WTC11 (cell line): ENCODE data around the gene FUT8. TPM values are rescaled to one million over a fixed set of nuclear protein-coding genes. Genes with fewer than 3 reads are reported as not detected.

Experiments
- ATAC-seq: fragments of 200-7000 bp; cut with Tn5 transposase; 2 replicates; pipeline ENCODE4 v1.10.0; 2021; ENCODE audit warnings: mild to moderate bottlenecking, moderate library complexity
- CTCF ChIA-PET: fragments of 300-600 bp; sonication (Branson Sonifier 250); formaldehyde crosslinking; loops from one replicate; lab custom pipeline; 2021; ENCODE audit warnings: antibody characterized with exemption; lab: Charles Lee
- POLR2A ChIA-PET: fragments of 350-600 bp; sonication (Branson Sonifier 250); formaldehyde crosslinking; loops from one replicate; lab custom pipeline; 2021; ENCODE audit warnings: antibody characterized with exemption; lab: Charles Lee
- DNase-seq: peaks from one replicate; pipeline ENCODE4 v3.0.0; 2021; ENCODE audit warnings: low spot score
- H3K27ac Mint-ChIP-seq: 2 replicates; pipeline ENCODE4 v1.8.0; 2021; ENCODE audit warnings: mixed read lengths
- H3K27me3 Mint-ChIP-seq: 2 replicates; pipeline ENCODE4 v1.8.0; 2021; ENCODE audit warnings: low read depth, mild to moderate bottlenecking, moderate library complexity, mixed read lengths
- H3K36me3 Mint-ChIP-seq: 2 replicates; pipeline ENCODE4 v1.8.0; 2021; ENCODE audit warnings: mixed read lengths
- H3K4me1 Mint-ChIP-seq: 2 replicates; pipeline ENCODE4 v1.8.0; 2022; ENCODE audit warnings: mixed read lengths
- H3K4me3 Mint-ChIP-seq: 2 replicates; pipeline ENCODE4 v1.8.0; 2021; ENCODE audit warnings: mild to moderate bottlenecking, moderate library complexity, mixed read lengths
- H3K9me3 Mint-ChIP-seq: 2 replicates; pipeline ENCODE4 v1.8.0; 2021; ENCODE audit warnings: mixed read lengths
- AR ChIP-seq: fragments of 250-450 bp; sonication (Bioruptor Pico); IDR thresholded peaks from 2 replicates; pipeline ENCODE4 v1.9.0; 2021; ENCODE audit warnings: mild to moderate bottlenecking
- ATF2 ChIP-seq: sonication (generic); formaldehyde crosslinking; IDR thresholded peaks from 2 replicates; pipeline ENCODE4 v1.8.1; 2022; ENCODE audit warnings: low read depth, missing genetic modification reagents, borderline replicate concordance
- CREM ChIP-seq: sonication (generic); formaldehyde crosslinking; IDR thresholded peaks from 2 replicates; pipeline ENCODE4 v1.8.1; 2022; ENCODE audit warnings: mild to moderate bottlenecking, missing genetic modification reagents, moderate library complexity
- CTCF ChIP-seq: fragments of 200-600 bp; IDR thresholded peaks from 2 replicates; pipeline ENCODE4 v1.8.0; 2022; ENCODE audit warnings: antibody characterized with exemption
- ESRRA ChIP-seq: sonication (generic); formaldehyde crosslinking; IDR thresholded peaks from 2 replicates; pipeline ENCODE4 v1.8.1; 2022; ENCODE audit warnings: mild to moderate bottlenecking, missing genetic modification reagents, borderline replicate concordance
- FOXP1 ChIP-seq: sonication (generic); formaldehyde crosslinking; IDR thresholded peaks from 2 replicates; pipeline ENCODE4 v1.8.0; 2022; ENCODE audit warnings: missing genetic modification reagents, mild to moderate bottlenecking, moderate library complexity, borderline replicate concordance
- GABPB1 ChIP-seq: sonication (generic); formaldehyde crosslinking; IDR thresholded peaks from 2 replicates; pipeline ENCODE4 v1.8.1; 2023; ENCODE audit warnings: mild to moderate bottlenecking, missing genetic modification reagents
- HMGA2 ChIP-seq: fragments of 250-450 bp; sonication (Bioruptor Pico); IDR thresholded peaks from 2 replicates; pipeline ENCODE4 v1.4.0; 2021; ENCODE audit warnings: mild to moderate bottlenecking, moderate library complexity
- NFYB ChIP-seq: sonication (generic); formaldehyde crosslinking; conservative IDR thresholded peaks from 2 replicates; pipeline ENCODE4 v1.8.0; 2022; ENCODE audit warnings: low read depth, missing genetic modification reagents
- NR3C1 ChIP-seq: sonication (generic); formaldehyde crosslinking; conservative IDR thresholded peaks from 2 replicates; pipeline ENCODE4 v1.8.1; 2023; ENCODE audit warnings: low read depth, mild to moderate bottlenecking, missing genetic modification reagents
- OVOL2 ChIP-seq: fragments of 250-450 bp; sonication (Bioruptor Pico); IDR thresholded peaks from 2 replicates; pipeline ENCODE4 v1.9.0; 2021; ENCODE audit warnings: mild to moderate bottlenecking, borderline replicate concordance
- PRRX2 ChIP-seq: fragments of 250-450 bp; sonication (Bioruptor Pico); IDR thresholded peaks from 2 replicates; pipeline ENCODE4 v1.8.0; 2021; ENCODE audit warnings: mild to moderate bottlenecking
- RELA ChIP-seq: sonication (generic); formaldehyde crosslinking; IDR thresholded peaks from 2 replicates; pipeline ENCODE4 v1.8.1; 2022; ENCODE audit warnings: missing genetic modification reagents, mild to moderate bottlenecking, borderline replicate concordance
- TEAD1 ChIP-seq: sonication (generic); formaldehyde crosslinking; IDR thresholded peaks from 2 replicates; pipeline ENCODE4 v1.8.0; 2022; ENCODE audit warnings: mild to moderate bottlenecking, missing genetic modification reagents
- ZBTB21 ChIP-seq: sonication (generic); formaldehyde crosslinking; IDR thresholded peaks from 2 replicates; pipeline ENCODE4 v1.8.1; 2023; ENCODE audit warnings: mild to moderate bottlenecking, missing genetic modification reagents, borderline replicate concordance
- ZBTB43 ChIP-seq: sonication (generic); formaldehyde crosslinking; IDR thresholded peaks from 2 replicates; pipeline ENCODE4 v1.8.1; 2023; ENCODE audit warnings: mild to moderate bottlenecking, missing genetic modification reagents
- ZNF219 ChIP-seq: sonication (generic); formaldehyde crosslinking; IDR thresholded peaks from 2 replicates; pipeline ENCODE4 v1.8.0; 2023; ENCODE audit warnings: missing genetic modification reagents, mild to moderate bottlenecking, borderline replicate concordance
- ZNF232 ChIP-seq: sonication (generic); formaldehyde crosslinking; IDR thresholded peaks from 2 replicates; pipeline ENCODE4 v1.8.0; 2022; ENCODE audit warnings: mild to moderate bottlenecking, missing genetic modification reagents
- ZNF317 ChIP-seq: sonication (generic); formaldehyde crosslinking; IDR thresholded peaks from 2 replicates; pipeline ENCODE4 v1.8.1; 2023; ENCODE audit warnings: low read depth, mild to moderate bottlenecking, moderate library complexity, missing genetic modification reagents, borderline replicate concordance
- ZSCAN18 ChIP-seq: fragments of 250-450 bp; sonication (Bioruptor Pico); IDR thresholded peaks from 2 replicates; pipeline ENCODE4 v2.1.2; 2022; ENCODE audit warnings: mild to moderate bottlenecking, moderate library complexity
- total RNA-seq: library from RNA; stranded (reverse); gene quantifications from 3 replicates; pipeline ENCODE4 v1.2.3, GENCODE V29; 2021
- TF ChIP-seq, protein P1 (sequence below): sonication (generic); formaldehyde crosslinking; IDR thresholded peaks from 2 replicates; pipeline ENCODE4 v1.8.1; 2022; ENCODE audit warnings: mild to moderate bottlenecking, missing genetic modification reagents, moderate library complexity, borderline replicate concordance
- TF ChIP-seq, protein P2 (sequence below): sonication (generic); formaldehyde crosslinking; conservative IDR thresholded peaks from 2 replicates; pipeline ENCODE4 v1.8.1; 2022; ENCODE audit warnings: mild to moderate bottlenecking, missing genetic modification reagents

The FUT8 gene
- total RNA-seq, 1 experiment from 2014 or later, result 37.9 TPM

GRCh38 chr14:65377576-65377975 is 35.0 kb upstream of the FUT8 start:
- peaks cover 11% of the 10 kb centered on the region for H3K4me1 Mint-ChIP-seq
- CTCF ChIA-PET, result no interaction called here
- no peak for TF ChIP-seq NR3C1 (CRISPR knock-in tag)
- no peak for TF ChIP-seq CTCF
- TF ChIP-seq ZNF232 (CRISPR knock-in tag), result no peak
- peaks cover 10% of the 10 kb centered on the region for H3K9me3 Mint-ChIP-seq
- no peak overlapping the region for H3K27ac Mint-ChIP-seq
- POLR2A ChIA-PET, result no interaction called here
- DNase-seq (no peak), ATAC-seq (no peak)
- H3K4me3 Mint-ChIP-seq, result no peak overlapping the region
- H3K27me3 Mint-ChIP-seq, result no peaks in the 10 kb centered on the region
- H3K36me3 Mint-ChIP-seq, result no peaks in the 10 kb centered on the region

- no peak for ATAC-seq
- H3K4me3 Mint-ChIP-seq, result no peak overlapping the region
- CTCF ChIA-PET, result no interaction called here
- peaks cover 2% of the 10 kb centered on the region; the same call in 1 of the 2 replicates for H3K4me1 Mint-ChIP-seq
- H3K27me3 Mint-ChIP-seq, result no peaks in the 10 kb centered on the region
- POLR2A ChIA-PET, result no interaction called here
- H3K9me3 Mint-ChIP-seq, result peaks cover 10% of the 10 kb centered on the region
- H3K36me3 Mint-ChIP-seq, result no peaks in the 10 kb centered on the region
- DNase-seq, result no peak
- H3K27ac Mint-ChIP-seq, result no peak overlapping the region
- TF ChIP-seq RELA (CRISPR knock-in tag) (no peak), HMGA2 (no peak), CREM (CRISPR knock-in tag) (no peak), GABPB1 (CRISPR knock-in tag) (no peak), OVOL2 (CRISPR knock-in tag) (no peak), AR (CRISPR knock-in tag) (no peak), ATF2 (CRISPR knock-in tag) (no peak), FOXP1 (CRISPR knock-in tag) (no peak), ESRRA (CRISPR knock-in tag) (no peak), ZNF317 (CRISPR knock-in tag) (no peak), ZNF219 (CRISPR knock-in tag) (no peak)
- TF ChIP-seq, protein P1, sequence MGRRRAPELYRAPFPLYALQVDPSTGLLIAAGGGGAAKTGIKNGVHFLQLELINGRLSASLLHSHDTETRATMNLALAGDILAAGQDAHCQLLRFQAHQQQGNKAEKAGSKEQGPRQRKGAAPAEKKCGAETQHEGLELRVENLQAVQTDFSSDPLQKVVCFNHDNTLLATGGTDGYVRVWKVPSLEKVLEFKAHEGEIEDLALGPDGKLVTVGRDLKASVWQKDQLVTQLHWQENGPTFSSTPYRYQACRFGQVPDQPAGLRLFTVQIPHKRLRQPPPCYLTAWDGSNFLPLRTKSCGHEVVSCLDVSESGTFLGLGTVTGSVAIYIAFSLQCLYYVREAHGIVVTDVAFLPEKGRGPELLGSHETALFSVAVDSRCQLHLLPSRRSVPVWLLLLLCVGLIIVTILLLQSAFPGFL (CRISPR knock-in tag), result no peak
Measured at GRCh38 chr14:65382586-65382985, 29.9 kb upstream of the FUT8 start.

DNA sequence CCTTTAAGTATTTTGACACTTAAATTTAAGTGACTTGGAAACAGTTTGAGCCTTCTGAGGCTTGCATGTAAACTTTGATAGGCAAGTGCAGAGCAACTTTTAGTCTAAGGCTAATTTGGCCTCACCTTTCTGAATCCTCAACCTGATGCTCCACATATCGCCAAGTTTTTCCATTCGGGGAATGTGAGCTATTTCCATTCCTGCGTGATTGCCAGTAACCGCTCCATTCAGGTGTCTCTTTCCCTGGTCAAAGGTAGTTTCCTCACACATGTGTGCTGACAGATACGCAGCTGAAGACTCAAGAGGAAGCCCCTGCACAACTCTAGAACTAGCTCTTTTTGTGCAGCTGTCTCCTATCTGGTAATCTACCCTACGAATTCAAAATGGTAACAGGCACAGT is 25.4 kb upstream of the FUT8 start:
- H3K27ac Mint-ChIP-seq, result no peak overlapping the region
- no peaks in the 10 kb centered on the region for H3K9me3 Mint-ChIP-seq
- ATAC-seq (no peak), DNase-seq (no peak)
- no peaks in the 10 kb centered on the region for H3K4me1 Mint-ChIP-seq
- H3K4me3 Mint-ChIP-seq, result no peak overlapping the region
- H3K36me3 Mint-ChIP-seq, result no peaks in the 10 kb centered on the region
- ChIA-PET CTCF (interaction anchor here (1.2 kb wide), 1 partner anchor 17 kb away, joined by 3 read pairs; no protein-coding TSS in a partner anchor), POLR2A (no interaction called here)
- no peaks in the 10 kb centered on the region for H3K27me3 Mint-ChIP-seq
- no peak for TF ChIP-seq ZBTB43 (CRISPR knock-in tag)
- TF ChIP-seq PRRX2, result no peak
- TF ChIP-seq NFYB (CRISPR knock-in tag), result no peak
- TF ChIP-seq ZSCAN18 (CRISPR knock-in tag), result no peak
- TF ChIP-seq ZNF219 (CRISPR knock-in tag), result no peak
- TF ChIP-seq, protein P2, sequence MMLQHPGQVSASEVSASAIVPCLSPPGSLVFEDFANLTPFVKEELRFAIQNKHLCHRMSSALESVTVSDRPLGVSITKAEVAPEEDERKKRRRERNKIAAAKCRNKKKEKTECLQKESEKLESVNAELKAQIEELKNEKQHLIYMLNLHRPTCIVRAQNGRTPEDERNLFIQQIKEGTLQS, result no peak
- no peak for TF ChIP-seq ZBTB21
- TF ChIP-seq ESRRA (CRISPR knock-in tag), result no peak
- TF ChIP-seq TEAD1 (CRISPR knock-in tag), result no peak
